HEK293 (cell line): ENCODE results near the gene XPR1.
"Not testable (repeated sequence)": the region's sequence is repeated elsewhere in the genome, so short reads cannot be mapped to it uniquely, and the experiment has no call there.

ENCODE experiments used
- CTCF ChIA-PET: fragments of 350-600 bp; formaldehyde crosslinking; extraction: SDS; loops from one replicate; lab custom pipeline; 2021; ENCODE audit warnings: antibody characterized with exemption; lab: Yijun Ruan, JAX
- POLR2A ChIA-PET: fragments of 300-600 bp; formaldehyde crosslinking; extraction: SDS; loops from one replicate; lab custom pipeline; 2020; ENCODE audit warnings: antibody characterized with exemption, inconsistent platforms; lab: Yijun Ruan, JAX
- H3K27ac ChIP-seq: fragments of 200-500 bp; sonication (Bioruptor generic); 2 replicates; pipeline ENCODE4 v1.5.1; 2014; ENCODE audit warnings: low read depth, low read length, control low read depth, inconsistent platforms; ENCODE audit errors: extremely low read depth
- H3K36me3 ChIP-seq, 2 experiments: fragments of 200-500 bp in 1 of 2; sonication (Bioruptor generic) in 1 of 2; 1 replicate in 1 of 2; 2 replicates in 1 of 2; pipeline ENCODE4 v1.5.1; 2014 to 2017; ENCODE audit warnings: inconsistent platforms in 2 of 2, low read length in 2 of 2; ENCODE audit not compliant: control insufficient read depth in 2 of 2, insufficient read depth in 1 of 2
- H3K4me1 ChIP-seq: fragments of 200-500 bp; sonication (Bioruptor generic); 2 replicates; pipeline ENCODE4 v1.5.1; 2014; ENCODE audit warnings: mild to moderate bottlenecking, low read length, inconsistent platforms; ENCODE audit not compliant: control insufficient read depth, insufficient read depth
- H3K4me3 ChIP-seq: 2 replicates; pipeline ENCODE4 v1.5.1; 2011; ENCODE audit warnings: low read depth, mild to moderate bottlenecking, control low read depth, low read length, moderate library complexity
- H3K9me3 ChIP-seq: fragments of 200-500 bp; sonication (Bioruptor generic); 2 replicates; pipeline ENCODE4 v1.5.1; 2014; ENCODE audit warnings: low read depth, low read length, inconsistent platforms; ENCODE audit not compliant: control insufficient read depth, insufficient read depth
- CTCF ChIP-seq: fragments of 450-650 bp; formaldehyde crosslinking; IDR thresholded peaks from 2 replicates; pipeline ENCODE4 v1.5.1; 2016; ENCODE audit warnings: missing biosample characterization, missing genetic modification characterization
- KLF10 ChIP-seq: fragments of 450-650 bp; IDR thresholded peaks from 2 replicates; pipeline ENCODE4 v1.5.1; 2018; ENCODE audit warnings: missing biosample characterization, mild to moderate bottlenecking, missing genetic modification characterization
- MZF1 ChIP-seq: fragments of 450-650 bp; formaldehyde crosslinking; IDR thresholded peaks from 2 replicates; pipeline ENCODE4 v1.5.1; 2017; ENCODE audit warnings: missing biosample characterization, missing genetic modification characterization, borderline replicate concordance
- RBAK ChIP-seq: fragments of 450-650 bp; formaldehyde crosslinking; IDR thresholded peaks from 2 replicates; pipeline ENCODE4 v1.5.1; 2016; ENCODE audit warnings: missing biosample characterization, missing genetic modification characterization
- SALL2 ChIP-seq: fragments of 450-650 bp; formaldehyde crosslinking; IDR thresholded peaks from 2 replicates; pipeline ENCODE4 v1.5.0; 2017; ENCODE audit warnings: missing biosample characterization, mild to moderate bottlenecking, missing genetic modification characterization, borderline replicate concordance
- ZNF16 ChIP-seq: fragments of 450-650 bp; formaldehyde crosslinking; IDR thresholded peaks from 2 replicates; pipeline ENCODE4 v1.5.1; 2016; ENCODE audit warnings: low read depth, missing biosample characterization, missing genetic modification characterization
- ZNF24 ChIP-seq: fragments of 450-650 bp; formaldehyde crosslinking; IDR thresholded peaks from 2 replicates; pipeline ENCODE4 v1.5.1; 2016; ENCODE audit warnings: missing biosample characterization, missing genetic modification characterization
- ZNF26 ChIP-seq: fragments of 450-650 bp; formaldehyde crosslinking; IDR thresholded peaks from 2 replicates; pipeline ENCODE4 v1.5.1; 2016; ENCODE audit warnings: missing biosample characterization, missing genetic modification characterization
- ZNF362 ChIP-seq: fragments of 450-650 bp; formaldehyde crosslinking; IDR thresholded peaks from 2 replicates; pipeline ENCODE4 v1.5.1; 2016; ENCODE audit warnings: missing biosample characterization, missing genetic modification characterization
- ZNF394 ChIP-seq: fragments of 450-650 bp; formaldehyde crosslinking; IDR thresholded peaks from 2 replicates; pipeline ENCODE4 v1.5.1; 2016; ENCODE audit warnings: missing biosample characterization, missing genetic modification characterization, mild to moderate bottlenecking, moderate library complexity, borderline replicate concordance
- ZNF510 ChIP-seq: fragments of 450-650 bp; formaldehyde crosslinking; IDR thresholded peaks from 2 replicates; pipeline ENCODE4 v1.5.1; 2018; ENCODE audit warnings: mild to moderate bottlenecking, missing genetic modification characterization, missing biosample characterization; ENCODE audit not compliant: insufficient replicate concordance
- ZNF530 ChIP-seq: fragments of 450-650 bp; formaldehyde crosslinking; IDR thresholded peaks from 2 replicates; pipeline ENCODE4 v1.5.1; 2016; ENCODE audit warnings: low read depth, missing biosample characterization, missing genetic modification characterization
- ZNF571 ChIP-seq: fragments of 450-650 bp; formaldehyde crosslinking; IDR thresholded peaks from 2 replicates; pipeline ENCODE4 v1.5.0; 2017; ENCODE audit warnings: missing biosample characterization, missing genetic modification characterization
- ZNF610 ChIP-seq: fragments of 450-650 bp; formaldehyde crosslinking; IDR thresholded peaks from 2 replicates; pipeline ENCODE4 v1.5.1; 2016; ENCODE audit warnings: missing biosample characterization, missing genetic modification characterization, borderline replicate concordance
- TF ChIP-seq, protein P1 (sequence below): fragments of 450-650 bp; formaldehyde crosslinking; IDR thresholded peaks from 2 replicates; pipeline ENCODE4 v1.5.1; 2016; ENCODE audit warnings: missing biosample characterization, missing genetic modification characterization

The XPR1 gene

DNA sequence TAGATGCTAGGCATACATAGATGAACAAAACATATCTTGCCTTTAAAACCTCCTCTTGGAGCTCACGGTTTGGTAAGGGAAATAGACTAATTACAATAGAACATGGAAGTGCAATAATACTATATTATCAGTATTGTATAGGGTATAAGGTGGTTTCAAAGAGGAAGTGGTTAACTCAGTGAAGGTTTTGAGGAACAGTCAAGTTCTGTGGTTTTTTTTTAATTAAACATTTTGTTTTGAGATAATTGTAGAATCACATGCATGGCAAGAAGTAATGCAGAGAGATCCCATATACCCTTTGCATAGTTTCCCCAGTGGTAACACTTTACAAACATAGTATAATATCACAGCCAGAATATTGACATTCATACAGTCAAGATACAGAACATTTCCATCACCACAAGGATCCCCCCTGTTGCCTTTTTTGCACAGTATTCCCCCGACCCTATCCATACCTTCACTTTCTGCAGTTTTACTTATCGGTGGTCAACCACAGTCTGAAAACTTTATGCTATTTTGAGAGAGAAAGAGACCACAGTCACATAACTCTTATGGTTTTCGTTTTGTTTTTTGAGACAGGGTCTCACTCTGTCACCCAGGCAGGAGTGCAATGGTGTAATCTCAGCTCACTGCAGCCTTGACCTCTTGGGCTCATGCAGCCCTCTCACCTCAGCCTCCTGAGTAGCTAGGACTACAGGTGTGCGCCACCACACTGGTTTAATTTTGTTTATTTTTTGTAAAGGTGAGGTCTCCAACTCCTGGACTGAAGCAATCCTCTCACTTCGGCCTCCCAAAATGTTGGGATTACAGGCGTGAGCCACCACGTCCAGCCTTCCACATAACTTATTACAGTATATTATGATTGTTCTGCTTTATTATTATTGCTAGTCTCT is 220.4 kb downstream of the XPR1 start:
- Histone ChIP-seq H3K9me3 (no peaks in the 10 kb centered on the region), H3K36me3 (no peaks in the 10 kb centered on the region)
- POLR2A ChIA-PET = no interaction called here
- no peak for TF ChIP-seq ZNF24 (tag by site-specific recombination)
- TF ChIP-seq, all 188 proteins: peak for 0
- Histone ChIP-seq H3K27ac (no peak overlapping the region), H3K4me1 (no peaks in the 10 kb centered on the region), H3K4me3 (no peak overlapping the region)
- CTCF ChIA-PET = interaction anchor here (2.6 kb wide), 1 partner anchor 11 kb away, joined by 10 read pairs; no protein-coding TSS in a partner anchor

DNA sequence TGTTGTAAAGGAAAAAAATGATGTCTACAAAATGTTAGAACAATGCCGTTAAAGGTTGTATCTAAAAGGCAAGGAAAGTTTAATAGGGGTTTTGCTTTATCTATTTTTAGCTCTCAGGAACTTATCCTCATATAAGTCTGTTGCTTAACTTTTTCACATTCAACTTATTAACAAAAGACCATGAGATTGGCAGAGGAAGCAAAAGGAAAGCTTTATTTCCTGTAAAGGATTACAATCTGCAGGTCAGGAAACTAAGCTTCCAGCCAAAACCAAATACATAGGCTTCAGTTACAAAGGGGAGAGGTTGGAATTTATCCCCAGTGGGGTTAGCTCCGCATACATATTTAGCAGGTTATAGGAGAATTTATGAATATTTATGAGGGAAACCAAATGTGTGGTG is 222.2 kb downstream of the XPR1 start:
- TF ChIP-seq MZF1 (tag by site-specific recombination) (no peak), ZNF362 (tag by site-specific recombination) (no peak), ZNF510 (no peak)
- TF ChIP-seq, protein P1, sequence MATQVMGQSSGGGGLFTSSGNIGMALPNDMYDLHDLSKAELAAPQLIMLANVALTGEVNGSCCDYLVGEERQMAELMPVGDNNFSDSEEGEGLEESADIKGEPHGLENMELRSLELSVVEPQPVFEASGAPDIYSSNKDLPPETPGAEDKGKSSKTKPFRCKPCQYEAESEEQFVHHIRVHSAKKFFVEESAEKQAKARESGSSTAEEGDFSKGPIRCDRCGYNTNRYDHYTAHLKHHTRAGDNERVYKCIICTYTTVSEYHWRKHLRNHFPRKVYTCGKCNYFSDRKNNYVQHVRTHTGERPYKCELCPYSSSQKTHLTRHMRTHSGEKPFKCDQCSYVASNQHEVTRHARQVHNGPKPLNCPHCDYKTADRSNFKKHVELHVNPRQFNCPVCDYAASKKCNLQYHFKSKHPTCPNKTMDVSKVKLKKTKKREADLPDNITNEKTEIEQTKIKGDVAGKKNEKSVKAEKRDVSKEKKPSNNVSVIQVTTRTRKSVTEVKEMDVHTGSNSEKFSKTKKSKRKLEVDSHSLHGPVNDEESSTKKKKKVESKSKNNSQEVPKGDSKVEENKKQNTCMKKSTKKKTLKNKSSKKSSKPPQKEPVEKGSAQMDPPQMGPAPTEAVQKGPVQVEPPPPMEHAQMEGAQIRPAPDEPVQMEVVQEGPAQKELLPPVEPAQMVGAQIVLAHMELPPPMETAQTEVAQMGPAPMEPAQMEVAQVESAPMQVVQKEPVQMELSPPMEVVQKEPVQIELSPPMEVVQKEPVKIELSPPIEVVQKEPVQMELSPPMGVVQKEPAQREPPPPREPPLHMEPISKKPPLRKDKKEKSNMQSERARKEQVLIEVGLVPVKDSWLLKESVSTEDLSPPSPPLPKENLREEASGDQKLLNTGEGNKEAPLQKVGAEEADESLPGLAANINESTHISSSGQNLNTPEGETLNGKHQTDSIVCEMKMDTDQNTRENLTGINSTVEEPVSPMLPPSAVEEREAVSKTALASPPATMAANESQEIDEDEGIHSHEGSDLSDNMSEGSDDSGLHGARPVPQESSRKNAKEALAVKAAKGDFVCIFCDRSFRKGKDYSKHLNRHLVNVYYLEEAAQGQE (tag by site-specific recombination) = no peak
- no peaks in the 10 kb centered on the region for H3K9me3 ChIP-seq
- no peaks in the 10 kb centered on the region for H3K36me3 ChIP-seq
- H3K4me1 ChIP-seq = no peaks in the 10 kb centered on the region
- ChIA-PET POLR2A (no interaction called here), CTCF (interaction anchor here (0.7 to 2.6 kb wide), 2 partner anchors 9 to 1082 kb away, joined by 6 to 10 read pairs; no protein-coding TSS in a partner anchor)
- no peak overlapping the region for H3K27ac ChIP-seq
- no peak overlapping the region for H3K4me3 ChIP-seq

DNA sequence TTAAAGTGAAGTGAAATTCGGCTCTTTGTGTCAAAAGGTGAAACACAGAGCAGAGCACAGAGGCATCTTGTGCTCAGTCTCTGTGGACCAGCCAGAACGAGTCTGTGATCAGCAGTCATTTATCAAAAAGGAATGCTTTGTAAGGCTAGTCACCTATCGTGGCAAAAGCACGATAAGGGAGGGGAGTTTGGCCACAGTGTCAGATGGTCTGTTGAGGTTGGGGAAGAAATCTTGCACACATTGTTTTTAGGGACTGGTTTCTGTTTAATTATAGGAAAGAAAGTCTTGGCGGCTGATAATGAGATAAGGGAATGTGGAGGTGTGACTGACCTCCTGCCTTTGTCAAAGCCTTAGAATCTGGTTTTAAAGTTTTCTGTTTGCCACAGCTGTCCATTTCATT is 222.6 kb downstream of the XPR1 start:
- Histone ChIP-seq H3K27ac (no peak overlapping the region), H3K9me3 (no peaks in the 10 kb centered on the region)
- CTCF ChIA-PET = interaction anchor here (2.6 kb wide), 1 partner anchor 8 kb away, joined by 10 read pairs; no protein-coding TSS in a partner anchor
- POLR2A ChIA-PET = no interaction called here
- no peak for TF ChIP-seq KLF10 (tag by site-specific recombination)
- no peak for TF ChIP-seq CTCF (tag by site-specific recombination)
- no peak for TF ChIP-seq SALL2 (tag by site-specific recombination)
- no peak for TF ChIP-seq ZNF26 (tag by site-specific recombination)
- TF ChIP-seq ZNF394 (tag by site-specific recombination) = no peak
- no peak for TF ChIP-seq ZNF530 (tag by site-specific recombination)
- no peak for TF ChIP-seq ZNF610 (tag by site-specific recombination)
- no peak for TF ChIP-seq ZNF571
- TF ChIP-seq RBAK (tag by site-specific recombination) = no peak
- TF ChIP-seq ZNF16 (tag by site-specific recombination) = no peak
- TF ChIP-seq, all 188 proteins: peak for 0
- Histone ChIP-seq H3K4me1 (no peaks in the 10 kb centered on the region), H3K4me3 (no peak overlapping the region), H3K36me3 (no peaks in the 10 kb centered on the region)

GRCh38 chr1:180857947-180858725 is 226.3 kb downstream of the XPR1 start:
- POLR2A ChIA-PET, CTCF ChIA-PET: not testable (repeated sequence)

More at GRCh38 chr1:180857947-180858725, 226.3 kb downstream of the XPR1 start:
- H3K36me3 ChIP-seq, H3K4me3 ChIP-seq, H3K4me1 ChIP-seq, H3K9me3 ChIP-seq, H3K27ac ChIP-seq: not testable (repeated sequence)
